Activated gamma-delta T cell (primary cell): ENCODE data around the gene ACR.
"Not testable (repeated sequence)": the region's sequence is repeated elsewhere in the genome, so short reads cannot be mapped to it uniquely, and the experiment has no call there.

Source experiments
- DNase-seq: peaks from one replicate; lab custom pipeline; 2025; lab: John Stamatoyannopoulos, UW

ACR gene

GRCh38 chr22:50732681-50733080, 5.3 kb upstream of the ACR start:
- no peak for DNase-seq

GRCh38 chr22:50733521-50734342, 4.3 kb upstream of the ACR start:
- DNase-seq = no peak

GRCh38 chr22:50734343-50734771, 3.6 kb upstream of the ACR start:
- DNase-seq = no peak

- no peak for DNase-seq
Observed at GRCh38 chr22:50734986-50735738, 2.8 kb upstream of the ACR start.

GRCh38 chr22:50735739-50736030, 2.3 kb upstream of the ACR start:
- DNase-seq = no peak

- DNase-seq = no peak
Observed at GRCh38 chr22:50738649-50739227, 734 bp downstream of the ACR start.

GRCh38 chr22:50739279-50739691, 1.3 kb downstream of the ACR start:
- no peak for DNase-seq

GRCh38 chr22:50739894-50740293, 1.9 kb downstream of the ACR start:
- no peak for DNase-seq

GRCh38 chr22:50740714-50741113, 2.7 kb downstream of the ACR start:
- not testable (repeated sequence) for DNase-seq

GRCh38 chr22:50744424-50744823, 6.4 kb downstream of the ACR start:
- DNase-seq = not testable (repeated sequence)

GRCh38 chr22:50747521-50747920, 9.5 kb downstream of the ACR start:
- DNase-seq = not testable (repeated sequence)

GRCh38 chr22:50748630-50749029, 10.6 kb downstream of the ACR start:
- DNase-seq = not testable (repeated sequence)

- not testable (repeated sequence) for DNase-seq
Observed at GRCh38 chr22:50749302-50750074, 11.5 kb downstream of the ACR start.

- not testable (repeated sequence) for DNase-seq
Observed at GRCh38 chr22:50755251-50755650, 17.2 kb downstream of the ACR start.

- not testable (repeated sequence) for DNase-seq
Observed at GRCh38 chr22:50756406-50756805, 18.4 kb downstream of the ACR start.

- peak; percentile 31 for DNase-seq
Observed at GRCh38 chr22:50756949-50757491, 19.0 kb downstream of the ACR start.

GRCh38 chr22:50759597-50760341, 21.8 kb downstream of the ACR start:
- not testable (repeated sequence) for DNase-seq

- DNase-seq = not testable (repeated sequence)
Observed at GRCh38 chr22:50761829-50762228, 23.8 kb downstream of the ACR start.

- DNase-seq = not testable (repeated sequence)
Observed at GRCh38 chr22:50764288-50764687, 26.3 kb downstream of the ACR start.

- DNase-seq = not testable (repeated sequence)
Observed at GRCh38 chr22:50775132-50775531, 37.1 kb downstream of the ACR start.

- DNase-seq = not testable (repeated sequence)
Observed at GRCh38 chr22:50777631-50778030, 39.6 kb downstream of the ACR start.
